Stimulated activated CD8-positive, alpha-beta memory T cell treated with anti-CD3 and anti-CD28 coated beads, Interleukin-12 subunit alpha, Interleukin-12 subunit beta, amount 100 ng/mL, for 24 hours (primary cell): Measurements from ENCODE around the gene PEX6.
A peak's percentile ranks its signal among the peaks of the same experiment; 100 is the strongest.

ENCODE experiments used
- DNase-seq: peaks from one replicate; pipeline ENCODE4 v3.0.0-alpha.2; 2020; ENCODE audit errors: extremely low read depth

Gene PEX6

GRCh38 chr6:42996513-42996912 lies 17.5 kb upstream of the PEX6 start:
- no peak for DNase-seq

GRCh38 chr6:42993445-42993844 lies 14.5 kb upstream of the PEX6 start:
- DNase-seq: no peak

- no peak for DNase-seq
Observed at GRCh38 chr6:42989923-42990322, 10.9 kb upstream of the PEX6 start.

- no peak for DNase-seq
Observed at GRCh38 chr6:42988486-42989020, 9.6 kb upstream of the PEX6 start.

- DNase-seq: no peak
Observed at GRCh38 chr6:42987533-42988451, 8.8 kb upstream of the PEX6 start.

GRCh38 chr6:42984924-42985475 lies 6.0 kb upstream of the PEX6 start:
- DNase-seq: no peak

GRCh38 chr6:42984001-42984923 lies 5.3 kb upstream of the PEX6 start, which contains the start of gene PPP2R5D:
PPP2R5D (plus strand) TSS chr6:42984570; CDS start chr6:42984678, 108 bp downstream.
- peak; percentile 89 for DNase-seq

GRCh38 chr6:42981836-42982235 lies 2.9 kb upstream of the PEX6 start:
- DNase-seq: no peak

GRCh38 chr6:42979523-42980177 lies 669 bp upstream of the PEX6 start:
- DNase-seq: no peak

- no peak for DNase-seq
Observed at GRCh38 chr6:42978487-42978838, 518 bp downstream of the PEX6 start.

GRCh38 chr6:42974919-42975505 lies 4.0 kb downstream of the PEX6 start:
- no peak for DNase-seq

GRCh38 chr6:42973926-42974325 lies 5.1 kb downstream of the PEX6 start:
- no peak for DNase-seq

GRCh38 chr6:42971746-42972327 lies 7.1 kb downstream of the PEX6 start:
- DNase-seq: no peak

- DNase-seq: no peak
Observed at GRCh38 chr6:42970871-42971612, 7.9 kb downstream of the PEX6 start.

- no peak for DNase-seq
Observed at GRCh38 chr6:42969934-42970333, 9.0 kb downstream of the PEX6 start.

GRCh38 chr6:42969431-42969830 lies 9.6 kb downstream of the PEX6 start:
- no peak for DNase-seq

GRCh38 chr6:42968783-42969182 lies 10.2 kb downstream of the PEX6 start:
- no peak for DNase-seq

GRCh38 chr6:42968126-42968701 lies 10.8 kb downstream of the PEX6 start:
- DNase-seq: no peak

- no peak for DNase-seq
Observed at GRCh38 chr6:42967228-42967627, 11.8 kb downstream of the PEX6 start.

GRCh38 chr6:42966571-42966970 lies 12.4 kb downstream of the PEX6 start:
- no peak for DNase-seq
